Neural progenitor cell (in vitro differentiated cells): ENCODE results near the gene WDR70.

Source experiments
- EZH2 ChIP-seq: fragments of 200-600 bp; sonication (generic); IDR thresholded peaks from 2 replicates; pipeline ENCODE4 v1.6.1; 2017; ENCODE audit warnings: antibody characterized with exemption, mild to moderate bottlenecking, moderate library complexity
- TF ChIP-seq, protein P1 (sequence below): fragments of 200-600 bp; sonication (generic); IDR thresholded peaks from 2 replicates; pipeline ENCODE4 v1.5.1; 2017; ENCODE audit warnings: antibody characterized with exemption, mild to moderate bottlenecking

DNA sequence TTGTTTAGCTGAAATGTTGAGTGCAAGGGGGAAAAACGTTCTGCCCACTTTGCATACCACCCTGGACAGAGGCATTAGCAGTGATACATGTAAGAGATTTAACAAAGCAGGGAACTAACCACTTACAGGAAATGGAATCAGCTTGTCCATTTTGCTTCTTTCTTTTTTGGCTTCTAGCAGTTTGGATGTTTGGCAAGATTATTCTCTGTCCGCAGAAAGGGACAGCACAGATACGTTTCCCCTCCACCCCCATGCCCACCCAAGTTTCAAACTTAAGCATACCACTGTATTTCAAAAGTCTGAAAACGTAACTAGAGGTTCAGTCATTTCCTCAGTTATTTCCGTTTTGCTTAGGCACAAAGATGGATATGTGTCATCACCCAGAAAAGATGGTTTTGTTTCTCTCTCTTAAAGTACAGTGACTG lies 342.3 kb downstream of the WDR70 start:
- TF ChIP-seq, protein P1, sequence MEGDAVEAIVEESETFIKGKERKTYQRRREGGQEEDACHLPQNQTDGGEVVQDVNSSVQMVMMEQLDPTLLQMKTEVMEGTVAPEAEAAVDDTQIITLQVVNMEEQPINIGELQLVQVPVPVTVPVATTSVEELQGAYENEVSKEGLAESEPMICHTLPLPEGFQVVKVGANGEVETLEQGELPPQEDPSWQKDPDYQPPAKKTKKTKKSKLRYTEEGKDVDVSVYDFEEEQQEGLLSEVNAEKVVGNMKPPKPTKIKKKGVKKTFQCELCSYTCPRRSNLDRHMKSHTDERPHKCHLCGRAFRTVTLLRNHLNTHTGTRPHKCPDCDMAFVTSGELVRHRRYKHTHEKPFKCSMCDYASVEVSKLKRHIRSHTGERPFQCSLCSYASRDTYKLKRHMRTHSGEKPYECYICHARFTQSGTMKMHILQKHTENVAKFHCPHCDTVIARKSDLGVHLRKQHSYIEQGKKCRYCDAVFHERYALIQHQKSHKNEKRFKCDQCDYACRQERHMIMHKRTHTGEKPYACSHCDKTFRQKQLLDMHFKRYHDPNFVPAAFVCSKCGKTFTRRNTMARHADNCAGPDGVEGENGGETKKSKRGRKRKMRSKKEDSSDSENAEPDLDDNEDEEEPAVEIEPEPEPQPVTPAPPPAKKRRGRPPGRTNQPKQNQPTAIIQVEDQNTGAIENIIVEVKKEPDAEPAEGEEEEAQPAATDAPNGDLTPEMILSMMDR, result no peak
- no peak for TF ChIP-seq EZH2
